Transverse colon (tissue), 1 donor: Measurements from ENCODE around the gene HMCN1.

Experiments used
- EP300 ChIP-seq: sonication (generic); formaldehyde crosslinking; IDR thresholded peaks from one replicate; pipeline ENCODE4 v1.6.1; 2017; ENCODE audit warnings: antibody characterized with exemption, low read depth
- POLR2A ChIP-seq: fragments of 450-650 bp; IDR thresholded peaks from one replicate; pipeline ENCODE4 v1.6.1; 2016; ENCODE audit warnings: antibody characterized with exemption, mild to moderate bottlenecking, moderate library complexity

DNA sequence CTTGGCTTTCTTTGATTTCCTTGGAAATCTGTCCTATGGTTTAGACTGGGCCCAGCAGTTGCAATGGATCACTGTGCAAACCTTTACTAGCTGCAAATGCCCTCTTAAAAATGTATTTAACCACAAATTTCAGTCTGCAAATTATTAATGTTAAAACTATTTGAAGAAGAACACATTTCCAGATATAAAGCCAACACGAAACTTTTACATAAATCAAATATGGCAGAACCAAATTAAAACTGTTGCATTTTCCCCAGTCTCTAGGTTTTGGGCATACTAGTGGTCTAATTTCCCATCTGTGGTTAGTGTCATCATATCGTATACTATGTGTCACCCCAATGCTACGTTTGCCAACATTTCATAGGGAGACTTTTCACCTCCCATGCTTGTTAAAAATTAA lies 52.3 kb downstream of the HMCN1 start:
- no peak for TF ChIP-seq POLR2A
- no peak for TF ChIP-seq EP300
